Measurements from ENCODE around the gene ERBB4.
"Not testable (repeated sequence)": the region's sequence is repeated elsewhere in the genome, so short reads cannot be mapped to it uniquely, and the experiment has no call there.

The ERBB4 gene

GRCh38 chr2:211748339-211748738 is 790.3 kb downstream of the ERBB4 start:
- DNase-seq (ENCODE audit: low read depth in 3 of 3, low spot score in 1 of 3), result no peak

DNA sequence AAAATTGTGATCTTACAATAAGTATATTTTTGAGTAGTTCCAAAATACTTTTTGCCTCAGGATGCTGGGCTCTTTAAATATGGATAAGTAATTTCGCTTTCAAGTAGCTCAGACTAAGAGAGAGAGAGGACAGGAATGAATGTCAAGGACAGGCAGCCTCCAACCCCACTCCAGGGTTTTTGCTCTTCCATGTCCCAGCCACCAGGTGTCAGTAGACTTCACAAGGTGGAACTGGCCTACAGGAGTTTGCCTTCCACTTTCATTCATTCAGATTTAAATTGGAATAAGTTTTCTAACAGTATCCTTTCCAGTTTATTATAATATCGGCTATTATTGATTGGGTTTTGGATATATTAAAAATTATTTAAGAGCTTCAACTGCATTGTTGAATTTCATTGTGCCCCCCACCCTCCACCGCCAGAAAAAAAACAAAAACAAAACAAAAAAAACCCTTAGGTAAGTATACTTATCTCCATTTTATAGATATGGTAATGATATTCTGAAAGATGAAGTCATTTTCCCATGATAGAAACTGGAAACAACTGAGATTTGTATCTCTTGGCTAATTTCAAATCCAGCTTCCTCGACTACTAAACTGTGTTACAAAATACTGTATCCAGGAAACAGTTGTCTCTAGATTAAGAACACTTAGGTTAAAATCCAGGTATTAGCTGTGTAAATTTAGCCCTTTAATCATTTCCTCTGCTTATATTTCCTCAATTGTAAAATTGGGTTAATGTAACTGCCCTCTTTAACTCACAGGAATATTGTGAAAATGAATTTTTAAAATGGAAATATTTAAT is 793.1 kb downstream of the ERBB4 start:
- no peak for DNase-seq (ENCODE audit: low read depth in 3 of 3, low spot score in 1 of 3)

GRCh38 chr2:211744379-211744778 is 794.2 kb downstream of the ERBB4 start:
- DNase-seq (ENCODE audit: low read depth in 3 of 3, low spot score in 1 of 3), result no peak

DNA sequence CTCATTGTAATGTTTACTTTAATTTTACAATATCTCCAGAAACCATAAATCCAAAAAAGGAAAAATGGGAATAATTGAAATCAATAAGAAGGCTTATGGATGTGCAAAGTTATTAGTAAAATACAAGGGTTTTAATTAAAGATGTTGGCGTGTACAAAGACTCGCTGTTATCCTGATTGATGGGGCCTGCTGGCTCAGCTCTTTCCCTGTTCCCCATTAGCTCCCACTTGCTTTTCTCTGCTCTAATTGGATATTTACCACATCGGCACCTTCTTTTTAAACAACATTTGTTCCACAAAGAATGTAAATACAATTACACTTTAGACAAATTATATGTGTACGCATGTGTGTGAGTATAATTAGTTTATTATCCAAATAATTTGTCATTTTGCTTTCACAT is 796.6 kb downstream of the ERBB4 start:
- DNase-seq (ENCODE audit: low read depth in 3 of 3, low spot score in 1 of 3), result no peak

DNA sequence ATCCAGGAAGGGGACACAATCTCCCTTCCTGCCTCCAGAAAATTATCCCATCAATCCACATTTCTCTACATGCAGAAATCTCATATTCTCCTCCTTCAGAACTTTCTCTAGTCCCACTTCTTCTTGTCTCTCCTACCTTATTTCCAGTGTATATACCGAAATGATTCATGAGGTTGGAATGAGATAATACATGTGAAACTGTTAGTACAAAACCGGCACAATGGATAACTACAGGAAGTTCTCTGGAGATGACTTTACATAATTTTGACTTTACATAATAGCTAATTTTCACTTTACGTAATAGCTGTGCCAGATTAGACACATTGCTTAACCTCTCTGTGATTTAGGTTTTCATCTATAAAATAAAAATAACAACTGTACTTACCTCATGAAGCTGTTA is 801.3 kb downstream of the ERBB4 start:
- DNase-seq (ENCODE audit: low read depth in 3 of 3, low spot score in 1 of 3), result no peak

GRCh38 chr2:211730215-211730614 is 808.4 kb downstream of the ERBB4 start:
- no peak for DNase-seq (ENCODE audit: low read depth in 3 of 3, low spot score in 1 of 3)

DNA sequence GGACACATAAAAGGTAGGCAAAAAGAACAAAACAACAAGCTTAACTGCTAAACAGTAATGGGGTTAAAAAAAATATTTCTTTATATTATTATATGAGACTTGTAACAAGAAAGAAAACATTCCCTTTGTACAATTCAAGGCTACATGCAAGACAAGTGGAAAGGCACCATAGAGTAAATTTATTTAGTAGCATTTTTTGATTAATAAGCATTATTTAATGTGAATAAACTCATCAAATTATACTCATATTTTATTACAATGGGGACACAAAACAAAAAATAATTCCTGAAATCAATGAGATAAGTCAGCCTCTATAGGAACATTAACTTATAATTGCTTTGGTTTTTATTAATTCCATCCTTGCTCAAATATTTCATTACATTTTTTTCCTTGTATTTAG is 809.2 kb downstream of the ERBB4 start:
- DNase-seq (ENCODE audit: low read depth in 3 of 3, low spot score in 1 of 3), result no peak

DNA sequence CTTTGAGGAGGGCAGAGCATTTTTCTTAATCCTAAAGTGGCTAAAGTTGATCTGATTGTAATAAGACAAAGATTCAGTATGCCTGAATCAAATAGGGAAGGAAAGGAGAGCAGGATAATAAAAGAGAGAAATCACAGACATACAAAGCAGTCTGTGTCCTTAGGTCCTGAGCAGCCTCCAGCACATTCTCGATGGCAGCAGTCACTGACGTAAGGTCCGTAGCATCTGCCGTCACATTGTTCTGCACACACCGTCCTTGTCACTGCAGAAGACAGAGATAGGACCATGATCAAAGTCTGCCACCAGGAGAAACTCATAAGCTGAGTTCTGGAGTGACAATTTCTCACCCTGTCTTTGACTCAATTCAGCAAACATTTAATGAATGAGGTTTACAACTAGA is 813.7 kb downstream of the ERBB4 start:
- DNase-seq (ENCODE audit: low read depth in 3 of 3, low spot score in 1 of 3), result no peak

- DNase-seq (ENCODE audit: low read depth in 3 of 3, low spot score in 1 of 3), result no peak
These were observed 815.2 kb downstream of the ERBB4 start for GRCh38 chr2:211723398-211723797.

- DNase-seq (ENCODE audit: low read depth in 3 of 3, low spot score in 1 of 3), result no peak
These were observed 815.7 kb downstream of the ERBB4 start for GRCh38 chr2:211722928-211723327.

DNA sequence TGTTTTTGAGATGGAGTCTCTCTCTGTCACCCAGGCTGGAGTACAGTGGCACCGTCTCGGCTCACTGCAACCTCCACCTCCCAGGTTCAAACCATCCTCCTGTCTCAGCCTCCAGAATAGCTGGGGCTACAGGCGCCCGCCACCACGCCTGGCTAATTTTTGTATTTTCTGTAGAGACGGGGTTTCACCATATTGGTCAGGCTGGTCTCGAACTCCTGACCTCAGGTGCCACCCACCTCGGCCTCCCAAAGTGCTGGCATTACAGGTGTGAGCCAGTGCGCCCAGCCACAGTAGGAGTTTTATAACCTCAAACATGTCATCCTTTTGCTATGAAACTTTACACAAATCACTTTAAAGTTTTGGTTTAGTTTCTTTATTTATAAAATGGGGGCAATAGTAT is 816.7 kb downstream of the ERBB4 start:
- not testable (repeated sequence) for DNase-seq (ENCODE audit: low read depth in 3 of 3, low spot score in 1 of 3)

DNA sequence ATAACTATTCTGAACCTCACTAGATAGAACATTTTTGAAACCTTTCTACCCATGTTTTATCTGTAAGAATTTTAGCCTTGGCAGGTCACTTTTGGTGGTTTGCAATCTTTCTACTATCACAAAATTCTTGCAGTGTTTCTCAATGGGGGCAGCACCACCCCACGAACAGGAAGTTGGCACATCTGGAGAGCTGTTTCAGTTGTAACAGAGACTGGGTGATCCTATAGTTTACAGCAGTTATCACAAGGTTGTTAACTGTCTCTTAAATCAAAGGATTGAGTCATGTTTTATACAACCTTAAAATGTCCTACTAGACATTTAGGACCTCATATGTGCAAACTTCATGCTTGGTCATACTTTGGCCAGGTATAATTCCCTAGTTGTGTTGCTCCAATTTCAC is 829.2 kb downstream of the ERBB4 start:
- DNase-seq (ENCODE audit: low read depth in 3 of 3, low spot score in 1 of 3), result no peak

GRCh38 chr2:211692689-211693088 is 845.9 kb downstream of the ERBB4 start:
- no peak for DNase-seq (ENCODE audit: low read depth in 3 of 3, low spot score in 1 of 3)

DNA sequence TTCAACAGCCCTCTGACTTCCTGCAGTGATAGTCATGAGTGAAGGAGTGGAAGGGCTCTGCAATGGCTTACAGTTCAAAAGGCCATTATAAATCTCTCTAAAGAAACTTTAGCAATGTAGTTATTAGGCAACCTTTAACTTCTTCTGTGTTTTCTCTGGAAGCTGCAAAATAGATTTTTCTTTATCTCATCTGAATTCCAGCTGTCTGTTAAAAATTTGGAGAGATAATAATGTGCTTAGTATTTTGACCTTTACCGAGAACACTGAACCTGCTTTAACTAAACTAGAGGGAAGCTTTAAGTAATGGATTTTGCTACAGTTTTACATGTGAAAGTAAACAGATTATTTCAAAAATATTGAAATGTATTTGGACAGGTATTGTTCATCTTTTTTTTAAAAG is 847.9 kb downstream of the ERBB4 start:
- DNase-seq (ENCODE audit: low read depth in 3 of 3, low spot score in 1 of 3), result no peak

- no peak for DNase-seq (ENCODE audit: low read depth in 3 of 3, low spot score in 1 of 3)
These were observed 850.4 kb downstream of the ERBB4 start for GRCh38 chr2:211688196-211688595.

DNA sequence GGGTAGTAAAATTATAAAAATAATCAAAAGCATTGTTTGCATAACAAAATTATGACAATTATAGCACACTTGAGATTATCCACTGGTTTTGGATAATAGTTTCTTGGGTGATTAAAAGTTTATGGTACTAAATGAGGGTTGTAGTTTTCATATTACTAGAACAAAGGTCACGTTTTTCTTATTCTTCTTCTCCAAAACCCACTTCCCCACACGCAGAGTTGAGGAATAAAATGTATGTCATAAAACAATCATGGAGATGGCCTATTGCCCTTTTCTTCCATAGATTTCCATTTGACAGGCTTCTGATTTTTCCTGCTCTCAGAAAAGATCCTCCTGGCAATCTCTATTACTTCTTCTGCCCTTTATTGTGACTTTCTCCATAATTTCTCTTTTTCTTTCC is 863.9 kb downstream of the ERBB4 start:
- DNase-seq (ENCODE audit: low read depth in 3 of 3, low spot score in 1 of 3), result no peak

GRCh38 chr2:211673133-211673905 is 865.3 kb downstream of the ERBB4 start:
- DNase-seq (ENCODE audit: low read depth in 3 of 3, low spot score in 1 of 3), result no peak

DNA sequence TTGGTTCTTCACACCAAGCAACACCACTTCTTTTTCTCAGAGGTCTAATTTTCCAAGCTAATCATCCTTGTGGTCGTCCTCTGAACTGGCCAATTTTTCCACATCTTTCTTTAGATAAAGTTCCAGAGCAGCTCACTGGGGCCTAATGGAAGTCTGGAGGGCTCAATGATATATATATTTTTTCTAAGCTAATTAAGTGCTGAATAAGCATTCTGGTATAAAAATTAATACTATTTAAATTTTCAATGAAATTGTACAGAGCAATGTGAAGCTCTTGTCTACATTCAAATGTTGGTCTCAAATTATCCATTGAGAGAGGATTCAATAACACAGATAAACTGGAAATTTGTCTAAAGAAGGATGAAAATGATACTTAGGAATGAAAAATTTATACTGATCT is 866.6 kb downstream of the ERBB4 start:
- DNase-seq (ENCODE audit: low read depth in 3 of 3, low spot score in 1 of 3), result no peak

GRCh38 chr2:211665299-211665698 is 873.3 kb downstream of the ERBB4 start:
- no peak for DNase-seq (ENCODE audit: low read depth in 3 of 3, low spot score in 1 of 3)

DNA sequence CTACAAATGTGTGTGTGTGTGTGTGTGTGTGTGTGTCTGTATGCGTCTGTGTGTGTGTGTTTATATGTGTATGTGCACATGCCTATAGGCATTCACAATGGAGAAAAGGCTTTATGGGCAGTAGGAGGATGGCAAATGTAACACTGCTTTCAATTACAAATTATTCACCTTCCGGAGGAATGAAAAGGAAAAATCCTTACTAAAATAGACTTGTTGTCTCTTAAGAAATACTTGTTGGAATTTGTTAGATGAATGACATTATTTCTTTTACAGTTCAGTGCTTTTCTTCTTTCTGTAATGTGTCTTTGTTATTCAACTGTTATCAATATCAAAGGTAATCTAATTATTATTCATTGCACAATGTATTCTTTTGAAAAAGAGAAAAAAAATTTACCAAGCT is 874.3 kb downstream of the ERBB4 start:
- no peak for DNase-seq (ENCODE audit: low read depth in 3 of 3, low spot score in 1 of 3)

DNA sequence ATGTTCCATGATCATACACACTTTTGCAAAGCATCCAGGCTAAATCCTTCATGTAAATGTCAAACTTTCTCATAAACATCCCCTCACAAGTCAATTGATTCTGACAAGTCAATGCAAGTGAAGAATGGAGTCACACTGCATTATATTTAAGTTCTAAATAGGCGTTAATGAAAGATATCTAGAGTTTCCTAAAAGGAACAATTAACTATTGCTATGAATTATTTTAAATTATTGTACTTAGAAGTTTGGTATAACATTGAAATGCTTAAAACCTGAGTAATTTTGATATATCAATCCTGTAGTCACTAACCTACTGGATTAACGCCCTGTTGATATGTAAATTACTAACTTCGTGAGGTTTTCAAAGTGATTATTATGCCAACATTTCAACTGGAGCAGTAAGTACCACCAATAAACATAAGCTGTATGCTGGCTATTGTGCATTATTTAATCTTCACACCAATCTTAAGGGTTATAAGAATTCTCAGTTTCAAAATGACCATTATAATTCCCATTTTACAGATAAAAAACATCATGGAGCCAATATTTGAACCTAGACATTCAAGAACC is 884.3 kb downstream of the ERBB4 start:
- DNase-seq (ENCODE audit: low read depth in 3 of 3, low spot score in 1 of 3), result no peak

DNA sequence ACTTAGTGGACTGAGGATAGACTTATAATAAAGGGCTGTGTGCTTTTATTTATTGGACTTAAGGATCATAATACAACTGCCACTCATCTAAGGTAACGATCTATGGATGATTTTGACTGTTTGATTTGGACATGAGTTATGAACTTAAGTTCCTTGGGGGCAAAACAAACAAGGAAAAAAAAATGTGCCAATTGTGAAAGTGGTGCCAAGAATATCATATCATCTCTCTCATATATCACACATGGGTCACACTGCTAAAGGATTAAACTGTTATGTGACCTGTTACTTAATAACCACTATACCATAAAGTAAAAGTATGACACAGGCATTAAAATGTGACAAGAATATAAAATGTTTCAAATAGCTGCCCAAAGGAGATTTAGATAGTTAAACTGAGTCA is 886.3 kb downstream of the ERBB4 start:
- no peak for DNase-seq (ENCODE audit: low read depth in 3 of 3, low spot score in 1 of 3)

All from stimulated activated CD4-positive, alpha-beta T cell treated with anti-CD3 and anti-CD28 coated beads, TNF-alpha, amount 100 ng/mL, for 1 hour (primary cell).